Epithelial cell of alveolus of lung (primary cell): ENCODE results near the gene TEX13D. TPM values are rescaled to one million over a fixed set of nuclear protein-coding genes. Genes with fewer than 3 reads are reported as not detected.

Experiments
- total RNA-seq: library from RNA; depleted of rRNA; stranded (reverse); fragments of >200 nt; gene quantifications from 2 replicates; pipeline ENCODE4 v1.2.1, GENCODE V29; 2015

Gene TEX13D
- not detected in 2 replicates for total RNA-seq

GRCh38 chrX:124332481-124333424 is at the start of gene TEX13D:
Gene TEX13D, plus strand, starts transcription at chrX:124332660. Its CDS starts 258 bp downstream, at chrX:124332918.

GRCh38 chrX:124346117-124346876 is 13.8 kb downstream of the TEX13D start, which contains the start of gene SH2D1A:
Gene SH2D1A, plus strand, starts transcription at chrX:124346563. Its CDS starts 80 bp downstream, at chrX:124346643.

Other genes with a start within 250 kb of the TEX13D start
- gene SH2D1A, start 13.9 kb downstream of the TEX13D start, total RNA-seq, result not detected in 2 replicates